ENCODE measurements around the gene TMC4. TPM values are rescaled to one million over a fixed set of nuclear protein-coding genes. Genes with fewer than 3 reads are reported as not detected.
A peak's percentile ranks its signal among the peaks of the same experiment; 100 is the strongest.
"Not testable (repeated sequence)": the region's sequence is repeated elsewhere in the genome, so short reads cannot be mapped to it uniquely, and the experiment has no call there.

The TMC4 gene
- polyA plus RNA-seq, 10 donors, result 1.3 to 4.5 (median 3.0) TPM

DNA sequence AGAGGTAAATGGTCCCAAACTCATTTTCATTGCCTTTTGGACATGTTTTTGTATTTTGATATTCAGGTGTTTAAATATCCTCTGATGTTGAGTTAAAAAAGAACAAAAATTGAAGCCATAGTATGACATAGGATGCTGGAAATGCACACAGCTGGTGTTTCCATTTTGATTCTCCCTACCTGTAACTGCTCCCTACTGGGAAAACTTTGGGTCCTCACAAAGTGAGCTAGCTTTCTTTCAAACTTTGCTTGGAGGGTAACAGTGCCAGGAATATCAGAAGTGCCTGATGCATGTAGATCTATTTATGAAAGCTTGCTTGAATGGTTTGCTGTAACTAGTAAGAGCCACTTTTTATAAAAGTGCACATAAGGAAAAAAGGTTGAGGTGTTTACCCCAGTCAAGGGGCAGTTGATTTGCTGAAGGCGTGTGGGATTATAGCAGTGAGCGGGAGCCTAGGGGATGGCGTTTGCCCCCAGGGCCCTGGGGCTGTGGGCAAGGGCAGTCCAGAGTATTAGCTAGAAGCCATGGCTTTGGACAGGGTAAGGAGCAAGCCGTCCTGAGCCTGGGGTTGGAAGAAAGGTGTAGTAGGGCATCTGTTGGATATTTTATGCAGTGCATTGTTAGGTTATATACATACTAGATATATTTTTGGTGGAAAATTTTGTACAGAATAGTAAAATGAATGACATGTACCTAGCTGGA lies 32.0 kb upstream of the TMC4 start:
- no peak for DNase-seq

DNA sequence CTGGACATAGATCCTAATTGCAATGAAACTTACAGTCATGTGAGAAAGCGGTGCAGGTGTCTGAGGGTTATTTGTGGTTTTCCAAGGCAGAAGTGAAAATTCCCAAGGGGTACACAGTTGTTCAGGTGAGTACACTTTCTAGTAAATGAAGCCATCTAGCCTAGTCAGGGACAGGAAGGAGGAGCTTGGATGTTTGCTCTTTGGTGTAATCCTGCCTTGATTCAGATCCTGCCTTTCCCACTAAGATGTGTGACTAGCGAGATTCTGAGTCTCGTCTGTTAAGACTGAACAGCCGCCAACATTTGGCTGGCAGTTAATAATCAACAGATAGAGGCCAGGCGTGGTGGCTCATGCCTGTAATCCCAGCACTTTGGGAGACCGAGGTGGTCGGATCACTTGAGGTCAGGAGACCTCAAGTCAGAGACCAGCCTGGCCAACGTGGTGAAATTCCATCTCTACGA lies 30.2 kb upstream of the TMC4 start:
- no peak for DNase-seq

- DNase-seq, result no peak
These were observed 29.0 kb upstream of the TMC4 start for GRCh38 chr19:54201980-54202379.

DNA sequence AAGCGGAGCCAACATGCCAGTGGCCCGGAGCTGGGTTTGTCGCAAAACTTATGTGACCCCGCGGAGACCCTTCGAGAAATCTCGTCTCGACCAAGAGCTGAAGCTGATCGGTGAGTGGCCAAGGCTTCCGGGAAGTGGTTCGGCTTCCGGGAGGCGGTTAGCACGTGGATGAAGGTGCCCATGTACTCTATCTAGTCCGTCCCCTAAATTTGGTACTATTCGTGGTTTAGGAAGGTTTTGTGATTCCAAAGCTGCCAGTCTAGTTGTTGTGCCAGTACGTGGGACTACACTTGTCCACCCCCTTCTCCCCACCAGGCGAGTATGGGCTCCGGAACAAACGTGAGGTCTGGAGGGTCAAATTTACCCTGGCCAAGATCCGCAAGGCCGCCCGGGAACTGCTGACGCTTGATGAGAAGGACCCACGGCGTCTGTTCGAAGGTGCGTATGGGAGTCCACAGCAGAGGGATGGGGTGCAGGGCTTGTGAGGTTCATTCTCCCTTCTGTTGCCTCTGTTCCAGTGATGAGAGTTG lies 28.3 kb upstream of the TMC4 start:
- DNase-seq, result no peak

GRCh38 chr19:54199401-54199800 lies 26.4 kb upstream of the TMC4 start:
- no peak for DNase-seq

- DNase-seq, result no peak
These were observed 24.2 kb upstream of the TMC4 start for GRCh38 chr19:54197121-54197520.

DNA sequence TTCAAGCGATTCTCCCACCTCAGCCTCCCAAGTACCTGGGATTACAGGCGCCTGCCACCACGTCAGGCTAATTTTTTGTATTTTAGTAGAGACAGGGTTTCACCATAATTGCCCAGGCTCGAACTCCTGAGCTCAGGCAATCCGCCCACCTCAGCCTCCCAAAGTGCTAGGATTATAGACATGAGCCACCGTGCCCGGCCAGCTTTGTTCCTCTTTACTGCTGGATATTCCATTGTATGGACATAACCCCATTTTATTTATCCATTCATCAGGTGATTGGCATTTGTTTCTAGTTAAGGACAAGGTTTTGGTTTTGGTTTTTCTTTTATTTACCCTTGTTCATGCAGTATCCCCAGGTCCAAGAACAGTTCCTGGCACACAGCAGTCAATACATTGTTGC lies 23.6 kb upstream of the TMC4 start:
- no peak for DNase-seq

GRCh38 chr19:54194463-54194862 lies 21.5 kb upstream of the TMC4 start:
- DNase-seq, result not testable (repeated sequence)

DNA sequence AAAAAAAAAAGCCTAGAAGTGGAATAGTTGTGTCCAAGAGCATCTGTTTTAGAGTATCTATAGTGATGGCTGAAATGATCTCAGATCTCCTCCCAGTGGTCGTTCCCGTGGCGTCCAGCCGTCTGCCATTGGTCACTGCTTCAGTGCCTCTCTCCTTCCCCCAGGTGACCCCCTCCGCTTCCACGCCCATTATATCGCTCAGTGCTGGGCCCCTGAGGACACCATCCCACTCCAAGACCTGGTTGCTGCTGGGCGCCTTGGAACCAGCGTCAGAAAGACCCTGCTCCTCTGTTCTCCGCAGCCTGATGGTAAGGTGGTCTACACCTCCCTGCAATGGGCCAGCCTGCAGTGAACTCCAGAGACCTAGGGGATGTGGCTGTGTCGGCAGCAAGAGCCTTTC lies 20.1 kb upstream of the TMC4 start:
- no peak for DNase-seq

DNA sequence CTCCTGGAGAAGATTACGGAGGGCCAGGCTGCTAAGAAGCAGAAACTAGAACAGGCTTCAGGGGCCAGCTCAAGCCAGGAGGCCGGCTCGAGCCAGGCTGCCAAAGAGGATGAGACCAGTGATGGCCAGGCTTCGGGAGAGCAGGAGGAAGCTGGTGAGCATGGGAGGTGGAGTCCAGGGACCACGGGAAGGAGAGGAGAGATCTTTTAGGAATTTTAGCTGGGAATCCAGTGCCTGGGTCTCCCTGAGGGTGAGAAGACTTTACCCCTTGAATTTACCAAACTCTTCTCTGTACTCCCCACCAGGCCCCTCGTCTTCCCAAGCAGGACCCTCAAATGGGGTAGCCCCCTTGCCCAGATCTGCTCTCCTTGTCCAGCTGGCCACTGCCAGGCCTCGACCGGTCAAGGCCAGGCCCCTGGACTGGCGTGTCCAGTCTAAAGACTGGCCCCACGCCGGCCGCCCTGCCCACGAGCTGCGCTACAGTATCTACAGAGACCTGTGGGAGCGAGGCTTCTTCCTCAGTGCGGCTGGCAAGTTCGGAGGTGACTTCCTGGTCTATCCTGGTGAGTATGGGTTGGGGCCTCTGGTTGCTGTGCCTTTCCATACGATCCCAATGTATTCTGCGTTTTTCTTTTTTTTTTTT lies 19.0 kb upstream of the TMC4 start:
- DNase-seq, result no peak

DNA sequence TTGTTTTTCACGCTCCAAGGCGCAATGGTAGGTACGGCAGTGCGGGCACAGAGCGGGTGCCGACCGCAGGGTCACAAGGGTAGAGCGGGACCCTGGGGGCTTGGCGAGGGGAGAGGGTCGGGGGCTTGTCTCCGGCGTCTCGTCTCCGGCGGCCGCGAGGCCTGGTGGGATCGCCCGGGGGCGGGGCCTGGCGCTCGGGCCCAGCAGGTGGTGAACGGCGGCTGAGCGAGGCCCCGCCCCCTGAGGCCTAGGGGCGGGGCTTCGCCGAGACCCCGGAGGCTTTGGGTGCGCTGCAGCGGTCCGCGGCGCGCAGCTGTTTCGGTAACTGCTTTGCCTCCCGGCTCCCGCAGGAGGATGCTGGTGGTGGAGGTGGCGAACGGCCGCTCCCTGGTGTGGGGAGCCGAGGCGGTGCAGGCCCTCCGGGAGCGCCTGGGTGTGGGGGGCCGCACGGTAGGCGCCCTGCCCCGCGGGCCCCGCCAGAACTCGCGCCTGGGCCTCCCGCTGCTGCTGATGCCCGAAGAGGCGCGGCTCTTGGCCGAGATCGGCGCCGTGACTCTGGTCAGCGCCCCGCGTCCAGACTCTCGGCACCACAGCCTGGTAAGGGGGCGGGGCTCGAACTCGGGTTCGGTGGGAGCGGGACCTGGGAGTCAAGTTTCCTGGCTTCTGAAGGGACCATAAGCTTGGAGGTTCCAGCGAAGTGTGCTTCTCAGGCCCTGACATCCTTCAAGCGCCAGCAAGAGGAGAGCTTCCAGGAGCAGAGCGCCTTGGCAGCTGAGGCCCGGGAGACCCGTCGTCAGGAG lies 18.3 kb upstream of the TMC4 start, which contains the start of gene TSEN34:
Gene TSEN34 (plus strand): TSS at position 298 of the 800 bp plus-strand sequence. CDS start 57 bp downstream, at position 355.
- peak in 2 of 3 donors; percentile 88 to 91 for DNase-seq

GRCh38 chr19:54190503-54191010 lies 17.6 kb upstream of the TMC4 start:
- peak; percentile 99 to 100 (median 100) for DNase-seq

- DNase-seq, result peak; percentile 100
These were observed 17.0 kb upstream of the TMC4 start for GRCh38 chr19:54189735-54190502.

DNA sequence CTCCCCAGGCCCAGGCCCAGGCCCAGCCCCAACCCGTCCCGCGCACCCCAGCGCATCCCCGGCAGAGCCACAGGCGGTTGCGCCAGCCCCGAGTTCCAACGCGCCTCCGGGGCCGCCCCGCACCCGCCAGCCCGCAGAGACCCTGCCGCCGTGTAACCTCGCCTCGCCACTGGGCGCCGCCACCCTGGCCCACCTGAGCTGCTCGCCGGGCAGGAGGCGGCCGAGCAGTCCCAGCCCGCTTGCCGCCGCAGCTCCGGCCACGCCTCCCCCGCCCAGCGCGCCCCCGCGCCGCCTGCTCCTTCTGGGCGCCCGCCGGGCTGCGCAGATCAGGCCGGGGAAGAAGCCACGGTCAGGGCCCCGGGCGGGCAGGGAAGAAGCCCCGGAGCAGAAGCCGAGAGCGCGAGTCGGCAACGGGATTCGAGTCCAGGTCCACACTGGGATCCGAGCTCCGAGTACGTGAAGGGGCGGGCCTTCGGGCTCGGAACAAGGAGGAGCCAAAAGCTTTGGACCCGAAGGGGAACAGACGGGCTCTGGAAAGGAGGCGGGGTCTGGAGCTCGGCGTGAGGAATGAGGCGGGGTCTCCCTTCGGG lies 16.3 kb upstream of the TMC4 start, which contains the start of gene MBOAT7:
Gene MBOAT7 (minus strand): TSS at position 436 of the 590 bp plus-strand sequence. CDS start 1,072 bp downstream, outside the sequence.
- no peak for DNase-seq

DNA sequence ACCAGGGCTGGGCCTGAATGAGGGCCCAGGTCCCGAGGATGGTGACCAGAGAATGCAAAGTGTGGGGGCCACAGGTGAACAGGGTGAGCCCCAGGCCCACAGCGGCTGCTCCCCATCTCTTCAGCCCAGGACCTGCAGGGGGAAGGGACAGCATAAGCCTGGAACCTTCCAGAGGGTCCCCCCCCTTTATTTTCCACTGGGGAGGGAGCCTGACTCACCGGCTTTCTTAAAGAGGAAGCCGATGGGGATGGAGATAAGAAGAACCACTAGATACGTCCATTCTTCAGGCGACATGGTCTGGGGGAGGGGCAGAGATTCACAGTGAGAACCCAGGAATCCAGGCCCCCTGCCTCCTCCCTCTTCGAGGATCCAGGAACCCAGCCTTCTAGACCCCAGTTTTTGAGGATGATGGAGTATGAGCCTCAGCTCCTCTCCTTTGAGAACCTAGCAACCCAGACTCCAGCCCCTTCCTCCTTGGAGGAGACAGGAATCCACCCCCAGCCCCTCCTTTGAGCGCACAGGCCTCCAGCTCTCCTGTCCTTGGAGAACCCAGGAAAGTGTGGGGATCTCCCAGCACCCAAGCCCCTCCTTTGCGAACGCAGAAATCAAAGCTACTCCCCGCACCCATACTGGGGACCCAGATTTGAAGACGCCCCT lies 15.4 kb upstream of the TMC4 start:
- no peak for DNase-seq

DNA sequence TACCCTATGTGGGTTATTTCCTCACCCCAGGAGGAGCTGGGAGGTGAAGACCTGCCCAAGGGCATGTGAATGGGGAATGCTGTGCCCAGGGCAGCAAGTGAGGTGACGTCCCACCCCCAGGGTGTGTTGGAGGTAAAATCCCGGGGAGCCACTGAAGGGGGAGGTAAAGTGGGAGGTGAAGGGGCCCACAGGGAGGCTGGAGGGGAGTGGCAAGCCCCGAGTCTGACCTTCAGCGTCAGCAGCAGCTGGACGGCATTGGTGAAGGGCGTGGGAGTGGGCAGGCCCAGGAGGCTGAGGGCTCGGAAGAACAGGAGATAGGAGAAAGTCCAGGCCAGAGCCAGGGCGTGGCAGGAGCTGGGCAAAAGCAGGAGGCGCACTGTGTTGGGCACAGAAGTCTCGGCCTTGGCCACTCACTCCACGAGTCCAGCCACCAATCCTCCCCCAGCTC lies 14.0 kb upstream of the TMC4 start:
- DNase-seq, result no peak

- no peak for DNase-seq
These were observed 13.4 kb upstream of the TMC4 start for GRCh38 chr19:54186351-54186750.

DNA sequence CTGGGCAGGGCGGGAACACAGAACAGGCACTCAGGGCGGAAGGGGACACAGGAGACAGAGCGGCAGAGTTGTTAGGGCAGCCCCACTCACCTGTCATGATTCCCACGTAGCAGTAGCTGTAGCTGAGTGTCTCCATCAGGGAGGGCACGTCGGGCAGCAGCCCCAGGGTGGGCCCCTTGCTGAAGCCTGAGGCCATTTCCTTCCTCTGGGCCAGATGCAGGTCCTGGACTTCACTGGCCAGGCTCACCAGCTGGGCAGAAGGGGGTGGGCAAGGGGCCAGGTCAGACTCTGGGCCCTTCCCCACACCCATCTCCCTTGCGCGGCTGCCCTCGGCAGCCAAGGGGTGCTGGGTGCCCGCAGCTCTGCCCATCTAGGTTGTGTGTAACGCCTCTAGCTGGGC lies 10.5 kb upstream of the TMC4 start:
- no peak for DNase-seq

- DNase-seq, result not testable (repeated sequence)
These were observed 8.9 kb upstream of the TMC4 start for GRCh38 chr19:54181894-54182293.

DNA sequence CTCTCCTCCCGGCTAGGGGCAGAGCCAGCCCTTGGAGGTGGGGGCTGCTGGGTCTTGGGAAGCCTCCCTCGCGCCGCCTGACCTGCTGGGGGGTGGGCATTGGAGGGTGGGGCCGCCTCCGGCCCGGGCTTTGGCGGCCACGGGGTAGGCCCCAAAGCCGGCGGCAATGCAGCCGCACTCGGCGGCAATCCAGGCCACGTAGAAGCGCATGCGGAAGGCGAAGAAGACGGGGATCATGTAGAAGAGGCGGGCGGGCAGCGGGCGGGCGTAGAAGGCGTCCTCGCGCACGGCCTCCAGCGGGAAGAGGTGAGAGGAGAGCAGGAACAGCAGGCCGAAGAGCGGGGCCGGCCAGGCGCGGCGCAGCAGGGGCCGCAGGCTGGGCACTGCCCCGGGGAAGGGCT lies 7.7 kb upstream of the TMC4 start:
- DNase-seq, result no peak

Data from muscle of back (tissue), 11 donors.